CD4-positive, alpha-beta T cell treated with Interleukin-15 for 1 hour (primary cell): ENCODE measurements around the gene ANKH.
"Not testable (repeated sequence)": the region's sequence is repeated elsewhere in the genome, so short reads cannot be mapped to it uniquely, and the experiment has no call there.

Experiments used
- DNase-seq: peaks from one replicate; pipeline ENCODE4 v3.0.0-alpha.2; 2020

Gene ANKH

GRCh38 chr5:14853685-14854084 lies 17.9 kb downstream of the ANKH start:
- DNase-seq = no peak

GRCh38 chr5:14852779-14853178 lies 18.8 kb downstream of the ANKH start:
- DNase-seq = no peak

GRCh38 chr5:14851999-14852526 lies 19.5 kb downstream of the ANKH start:
- no peak for DNase-seq

- no peak for DNase-seq
Observed at GRCh38 chr5:14851597-14851996, 20.0 kb downstream of the ANKH start.

GRCh38 chr5:14851050-14851419 lies 20.5 kb downstream of the ANKH start:
- DNase-seq = no peak

GRCh38 chr5:14850419-14851049 lies 21.0 kb downstream of the ANKH start:
- no peak for DNase-seq

- DNase-seq = no peak
Observed at GRCh38 chr5:14849516-14850294, 21.9 kb downstream of the ANKH start.

- not testable (repeated sequence) for DNase-seq
Observed at GRCh38 chr5:14848942-14849341, 22.6 kb downstream of the ANKH start.

- DNase-seq = no peak
Observed at GRCh38 chr5:14848385-14848784, 23.2 kb downstream of the ANKH start.

GRCh38 chr5:14847471-14847870 lies 24.1 kb downstream of the ANKH start:
- no peak for DNase-seq

GRCh38 chr5:14842117-14842516 lies 29.5 kb downstream of the ANKH start:
- no peak for DNase-seq

- no peak for DNase-seq
Observed at GRCh38 chr5:14840624-14841023, 31.0 kb downstream of the ANKH start.

- no peak for DNase-seq
Observed at GRCh38 chr5:14838396-14839319, 32.9 kb downstream of the ANKH start.

- not testable (repeated sequence) for DNase-seq
Observed at GRCh38 chr5:14837423-14838122, 34.0 kb downstream of the ANKH start.

GRCh38 chr5:14834584-14835550 lies 36.7 kb downstream of the ANKH start:
- DNase-seq = no peak

- DNase-seq = no peak
Observed at GRCh38 chr5:14834062-14834461, 37.5 kb downstream of the ANKH start.

GRCh38 chr5:14831006-14831338 lies 40.6 kb downstream of the ANKH start:
- no peak for DNase-seq

- DNase-seq = no peak
Observed at GRCh38 chr5:14830210-14831005, 41.2 kb downstream of the ANKH start.

- no peak for DNase-seq
Observed at GRCh38 chr5:14829396-14829795, 42.2 kb downstream of the ANKH start.

- no peak for DNase-seq
Observed at GRCh38 chr5:14826714-14827113, 44.9 kb downstream of the ANKH start.

- DNase-seq = no peak
Observed at GRCh38 chr5:14825977-14826376, 45.6 kb downstream of the ANKH start.
